GM18861 (cell line): Measurements from ENCODE around the gene CCDC28A.

Experiments
- ATAC-seq: cut with Tn5 transposase; IDR thresholded peaks from one replicate; pipeline ENCODE4 v1.9.1; 2021; ENCODE audit not compliant: unreplicated experiment

The CCDC28A gene

DNA sequence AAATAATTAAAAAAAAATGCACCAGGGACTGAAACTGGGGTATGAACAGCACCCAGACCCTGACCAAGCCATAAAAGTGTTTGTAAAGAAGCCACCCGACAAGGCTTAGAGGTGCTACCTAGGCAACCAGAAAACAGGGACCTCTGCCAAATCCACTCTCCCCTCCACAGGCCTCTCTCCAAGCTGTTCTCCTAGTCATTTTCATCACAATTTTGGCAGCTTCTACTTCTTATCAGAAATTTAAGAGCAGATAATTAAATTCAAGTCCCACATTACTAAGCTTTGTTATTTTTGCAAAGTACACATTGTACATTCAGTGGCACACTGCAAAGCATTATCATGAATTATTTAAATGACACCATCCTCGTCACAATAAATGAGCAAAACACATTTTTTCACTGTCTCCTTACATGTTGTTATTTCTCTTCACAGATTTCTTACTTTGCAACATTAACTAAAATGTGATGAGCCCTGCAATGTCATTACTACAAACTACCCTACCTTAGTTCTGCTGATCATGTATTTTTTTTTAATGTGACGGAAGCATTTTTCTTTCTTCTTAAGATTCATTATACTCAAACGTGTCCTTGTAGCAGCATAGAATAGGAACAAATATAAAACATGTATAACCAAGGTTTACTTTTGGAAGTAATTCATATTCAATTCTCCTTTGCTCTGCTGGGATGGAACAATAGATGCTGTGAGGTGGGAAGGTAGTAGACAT, 60.4 kb downstream of the CCDC28A start:
- no peak for ATAC-seq

DNA sequence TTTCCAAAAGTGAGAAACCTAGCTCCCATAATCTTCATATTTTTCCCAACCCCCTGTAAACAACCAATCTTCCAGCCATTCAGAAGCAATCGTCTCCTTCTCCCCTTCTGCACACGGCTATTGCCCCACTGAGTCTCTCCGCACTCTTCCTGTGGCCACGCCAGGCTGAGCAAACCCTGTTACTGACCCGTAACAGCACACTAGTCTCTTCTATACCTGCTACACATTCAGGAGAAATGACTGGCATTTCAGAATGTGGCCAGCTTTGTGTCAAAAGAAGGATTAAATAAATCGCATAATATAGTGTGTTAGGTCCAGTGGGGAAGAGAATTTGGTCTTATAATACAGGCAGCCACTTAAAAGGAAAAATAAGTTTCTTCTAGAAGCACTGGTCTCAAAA, 63.7 kb downstream of the CCDC28A start:
- no peak for ATAC-seq
